Caco-2 (cell line): ENCODE results near the gene FAM83E. TPM values are rescaled to one million over a fixed set of nuclear protein-coding genes. Genes with fewer than 3 reads are reported as not detected.

Experiments
- BruUV-seq: library from RNA; stranded (reverse); fragments of 400-500 nt; replicated peaks from 2 replicates; lab custom pipeline; 2021; lab: Mats Ljungman, UMichigan
- CTCF ChIA-PET: fragments of 300-600 bp; sonication (Branson Sonifier 250); formaldehyde crosslinking; loops from one replicate; lab custom pipeline; 2022; ENCODE audit warnings: antibody characterized with exemption; lab: Charles Lee
- POLR2A ChIA-PET: fragments of 300-600 bp; sonication (Branson Sonifier 250); formaldehyde crosslinking; loops from one replicate; lab custom pipeline; 2022; ENCODE audit warnings: antibody characterized with exemption; lab: Charles Lee
- DNase-seq, 2 experiments: peaks; one replicate each; pipeline versions ENCODE4 v3.0.0 to v3.0.0-alpha.2; 2020 to 2022
- H3K27me3 ChIP-seq: replicated peaks from 2 replicates; pipeline ENCODE4 v1.6.0; 2011; ENCODE audit warnings: low read length; ENCODE audit not compliant: control insufficient read depth, insufficient read depth
- H3K36me3 ChIP-seq: 2 replicates; pipeline ENCODE4 v1.5.1; 2011; ENCODE audit warnings: low read length; ENCODE audit not compliant: control insufficient read depth, insufficient read depth
- H3K4me1 ChIP-seq: fragments of 250-450 bp; sonication (Bioruptor Pico); 2 replicates; pipeline ENCODE4 v1.5.1; 2020; ENCODE audit warnings: mild to moderate bottlenecking
- H3K4me3 ChIP-seq: 2 replicates; pipeline ENCODE4 v1.5.1; 2011; ENCODE audit warnings: low read depth, mild to moderate bottlenecking, control low read depth, low read length
- H3K9me3 ChIP-seq: fragments of 250-450 bp; sonication (Bioruptor Pico); 2 replicates; pipeline ENCODE4 v1.5.1; 2020; ENCODE audit warnings: mild to moderate bottlenecking, moderate library complexity
- H3K27ac Mint-ChIP-seq: one replicate; pipeline ENCODE4 v1.8.0; 2022; ENCODE audit warnings: mixed read lengths; ENCODE audit not compliant: unreplicated experiment
- H3K27me3 Mint-ChIP-seq: one replicate; pipeline ENCODE4 v1.8.0; 2022; ENCODE audit warnings: mixed read lengths; ENCODE audit not compliant: insufficient read depth, unreplicated experiment
- H3K36me3 Mint-ChIP-seq: one replicate; pipeline ENCODE4 v1.8.0; 2022; ENCODE audit warnings: mild to moderate bottlenecking, mixed read lengths; ENCODE audit not compliant: insufficient read depth, unreplicated experiment
- H3K4me1 Mint-ChIP-seq: one replicate; pipeline ENCODE4 v1.8.0; 2022; ENCODE audit warnings: low read depth, mixed read lengths; ENCODE audit not compliant: unreplicated experiment
- H3K4me3 Mint-ChIP-seq: one replicate; pipeline ENCODE4 v1.8.0; 2022; ENCODE audit warnings: mild to moderate bottlenecking, moderate library complexity, mixed read lengths; ENCODE audit not compliant: unreplicated experiment
- H3K9me3 Mint-ChIP-seq: one replicate; pipeline ENCODE4 v1.8.0; 2022; ENCODE audit warnings: mixed read lengths; ENCODE audit not compliant: unreplicated experiment
- CTCF ChIP-seq, 2 experiments: fragments of 200-600 bp in 1 of 2; IDR thresholded peaks; 1 replicate in 1 of 2; 2 replicates in 1 of 2; pipeline versions ENCODE4 v1.5.1 to v1.8.0; 2011 to 2022; ENCODE audit warnings: antibody characterized with exemption in 1 of 2, control low read depth in 1 of 2, inconsistent platforms in 1 of 2, low read depth in 1 of 2, low read length in 1 of 2, mild to moderate bottlenecking in 1 of 2, moderate library complexity in 1 of 2; ENCODE audit not compliant: insufficient read depth in 1 of 2, severe bottlenecking in 1 of 2, unreplicated experiment in 1 of 2
- intact Hi-C: fragments of 100-400 bp; cut with micrococcal nuclease; formaldehyde crosslinking; loops from one replicate; pipeline ENCODE4 v1.10.0; 2022; ENCODE audit not compliant: unreplicated experiment
- total RNA-seq: library from RNA; stranded (reverse); gene quantifications from 2 replicates; pipeline ENCODE4 v1.2.3, GENCODE V29; 2022

The FAM83E gene
- total RNA-seq, 1 experiment from 2014 or later = 6.8 TPM

GRCh38 chr19:48629599-48630295, 14.9 kb upstream of the FAM83E start:
- intact Hi-C loops = no loop called here
- POLR2A ChIA-PET = interaction anchor here (0.6 kb wide), 1 partner anchor 16 kb away, joined by 5 read pairs; the partner anchor contains the start of gene CA11
- Histone ChIP-seq H3K9me3 (no peaks in the 10 kb centered on the region), H3K4me3 (no peak overlapping the region), H3K36me3 (peaks cover 1% of the 10 kb centered on the region; the same call in 1 of the 2 replicates), H3K4me1 (peaks cover 70% of the 10 kb centered on the region), H3K27me3 (no peaks in the 10 kb centered on the region)
- CTCF ChIA-PET = no interaction called here
- no peaks in the 10 kb centered on the region for H3K27me3 Mint-ChIP-seq
- peak overlapping the region; percentile 38 for H3K4me3 Mint-ChIP-seq
- H3K4me1 Mint-ChIP-seq = peaks cover 38% of the 10 kb centered on the region
- H3K9me3 Mint-ChIP-seq = no peaks in the 10 kb centered on the region
- DNase-seq = peak; percentile 55 to 62
- peak overlapping the region; percentile 93 for H3K27ac Mint-ChIP-seq
- no TSS peak for BruUV-seq
- H3K36me3 Mint-ChIP-seq = peaks cover 95% of the 10 kb centered on the region
- no peak for TF ChIP-seq CTCF (IDR thresholded peaks at IDR 0.05; ENCODE audit: insufficient read depth in 1 of 2, low read depth in 1 of 2, low read length in 1 of 2, severe bottlenecking in 1 of 2, unreplicated experiment in 1 of 2)

GRCh38 chr19:48629297-48629598, 14.4 kb upstream of the FAM83E start:
- CTCF ChIA-PET = interaction anchor here (0.5 kb wide), 1 partner anchor 17 kb away, joined by 4 read pairs; no protein-coding TSS in a partner anchor
- Mint-ChIP-seq H3K9me3 (no peaks in the 10 kb centered on the region), H3K4me3 (no peak overlapping the region), H3K4me1 (peaks cover 37% of the 10 kb centered on the region), H3K27ac (peak overlapping the region; percentile 54), H3K36me3 (peaks cover 95% of the 10 kb centered on the region), H3K27me3 (no peaks in the 10 kb centered on the region)
- no peaks in the 10 kb centered on the region for H3K9me3 ChIP-seq
- POLR2A ChIA-PET = no interaction called here
- no peaks in the 10 kb centered on the region for H3K27me3 ChIP-seq
- intact Hi-C loops = no loop called here
- H3K36me3 ChIP-seq = peaks cover 1% of the 10 kb centered on the region; the same call in 1 of the 2 replicates
- H3K4me1 ChIP-seq = peaks cover 67% of the 10 kb centered on the region
- DNase-seq = no peak
- BruUV-seq = no TSS peak
- no peak for TF ChIP-seq CTCF (IDR thresholded peaks at IDR 0.05; ENCODE audit: insufficient read depth in 1 of 2, low read depth in 1 of 2, low read length in 1 of 2, severe bottlenecking in 1 of 2, unreplicated experiment in 1 of 2)
- no peak overlapping the region for H3K4me3 ChIP-seq

- intact Hi-C loops = no loop called here
- TF ChIP-seq CTCF (IDR thresholded peaks at IDR 0.05; ENCODE audit: insufficient read depth in 1 of 2, low read depth in 1 of 2, low read length in 1 of 2, severe bottlenecking in 1 of 2, unreplicated experiment in 1 of 2) = no peak
- CTCF ChIA-PET = interaction anchor here (0.5 kb wide), 1 partner anchor 16 kb away, joined by 4 read pairs; no protein-coding TSS in a partner anchor
These were observed 13.8 kb upstream of the FAM83E start for GRCh38 chr19:48628486-48629296.

More at GRCh38 chr19:48628486-48629296, 13.8 kb upstream of the FAM83E start:
- H3K27me3 Mint-ChIP-seq = no peaks in the 10 kb centered on the region
- peaks cover 63% of the 10 kb centered on the region for H3K4me1 ChIP-seq
- no peak overlapping the region for H3K4me3 ChIP-seq
- no TSS peak for BruUV-seq
- DNase-seq = peak in 1 of 2 experiments; percentile 45
- peak overlapping the region; percentile 51 for H3K4me3 Mint-ChIP-seq
- peaks cover 95% of the 10 kb centered on the region for H3K36me3 Mint-ChIP-seq
- H3K27ac Mint-ChIP-seq = peak overlapping the region; percentile 54
- POLR2A ChIA-PET = no interaction called here
- H3K9me3 Mint-ChIP-seq = no peaks in the 10 kb centered on the region
- peaks cover 1% of the 10 kb centered on the region; the same call in 1 of the 2 replicates for H3K36me3 ChIP-seq
- H3K27me3 ChIP-seq = no peaks in the 10 kb centered on the region
- H3K9me3 ChIP-seq = no peaks in the 10 kb centered on the region
- peaks cover 37% of the 10 kb centered on the region for H3K4me1 Mint-ChIP-seq
